AG10803 (cell line): ENCODE results near the gene CHRND.

Source experiments
- DNase-seq: peaks from one replicate; pipeline ENCODE4 v3.0.0; 2010; ENCODE audit warnings: low read depth
- H3K4me3 ChIP-seq: 2 replicates; pipeline ENCODE4 v1.5.1; 2011; ENCODE audit warnings: mild to moderate bottlenecking, low read length, control low read depth
- TF ChIP-seq, protein P1 (sequence below): conservative IDR thresholded peaks from 2 replicates; pipeline ENCODE4 v1.5.1; 2011; ENCODE audit warnings: mild to moderate bottlenecking, low read length, control low read depth, inconsistent platforms

The CHRND gene

DNA sequence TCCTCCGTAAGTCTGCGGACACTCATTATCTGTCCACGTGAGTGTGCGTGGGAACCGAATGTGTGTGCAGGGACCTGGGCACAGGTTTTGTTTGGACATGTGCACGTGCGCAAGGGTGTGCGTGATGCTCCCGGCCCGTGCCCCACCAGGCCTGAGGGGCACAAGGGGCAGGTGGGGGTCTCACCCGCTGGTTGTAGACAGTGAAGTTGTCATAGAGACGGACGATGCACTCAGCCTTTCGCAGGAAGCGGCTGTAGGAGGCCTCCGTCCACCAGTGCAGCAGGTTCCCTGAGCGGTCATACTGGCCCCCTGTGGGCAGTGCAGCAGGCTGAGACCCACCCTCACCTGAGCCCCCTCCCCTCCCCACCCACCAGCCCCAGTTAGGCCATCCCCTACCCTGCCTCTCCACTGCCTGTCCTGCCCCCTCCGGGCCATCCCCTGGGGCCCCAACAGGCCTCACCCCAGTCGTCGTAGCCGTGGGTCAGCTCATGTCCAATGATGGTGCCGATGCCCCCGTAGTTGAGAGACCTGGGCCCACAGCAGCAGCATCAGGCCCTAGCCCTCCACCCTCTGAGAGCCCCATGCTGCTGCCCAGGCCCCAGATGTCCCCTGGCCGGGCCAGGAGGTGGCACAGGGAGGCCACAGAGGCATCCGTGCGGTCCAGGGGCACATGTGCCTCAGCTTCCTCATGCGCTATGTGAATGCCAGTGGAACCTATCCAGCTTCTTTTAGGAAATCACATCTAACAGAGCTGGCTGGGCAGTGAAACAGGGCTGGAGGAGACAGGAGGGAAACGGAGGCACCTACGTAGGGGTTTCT is 44.4 kb upstream of the CHRND start:
- TF ChIP-seq, protein P1, sequence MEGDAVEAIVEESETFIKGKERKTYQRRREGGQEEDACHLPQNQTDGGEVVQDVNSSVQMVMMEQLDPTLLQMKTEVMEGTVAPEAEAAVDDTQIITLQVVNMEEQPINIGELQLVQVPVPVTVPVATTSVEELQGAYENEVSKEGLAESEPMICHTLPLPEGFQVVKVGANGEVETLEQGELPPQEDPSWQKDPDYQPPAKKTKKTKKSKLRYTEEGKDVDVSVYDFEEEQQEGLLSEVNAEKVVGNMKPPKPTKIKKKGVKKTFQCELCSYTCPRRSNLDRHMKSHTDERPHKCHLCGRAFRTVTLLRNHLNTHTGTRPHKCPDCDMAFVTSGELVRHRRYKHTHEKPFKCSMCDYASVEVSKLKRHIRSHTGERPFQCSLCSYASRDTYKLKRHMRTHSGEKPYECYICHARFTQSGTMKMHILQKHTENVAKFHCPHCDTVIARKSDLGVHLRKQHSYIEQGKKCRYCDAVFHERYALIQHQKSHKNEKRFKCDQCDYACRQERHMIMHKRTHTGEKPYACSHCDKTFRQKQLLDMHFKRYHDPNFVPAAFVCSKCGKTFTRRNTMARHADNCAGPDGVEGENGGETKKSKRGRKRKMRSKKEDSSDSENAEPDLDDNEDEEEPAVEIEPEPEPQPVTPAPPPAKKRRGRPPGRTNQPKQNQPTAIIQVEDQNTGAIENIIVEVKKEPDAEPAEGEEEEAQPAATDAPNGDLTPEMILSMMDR: no peak
- H3K4me3 ChIP-seq: no peak overlapping the region
- DNase-seq: no peak

DNA sequence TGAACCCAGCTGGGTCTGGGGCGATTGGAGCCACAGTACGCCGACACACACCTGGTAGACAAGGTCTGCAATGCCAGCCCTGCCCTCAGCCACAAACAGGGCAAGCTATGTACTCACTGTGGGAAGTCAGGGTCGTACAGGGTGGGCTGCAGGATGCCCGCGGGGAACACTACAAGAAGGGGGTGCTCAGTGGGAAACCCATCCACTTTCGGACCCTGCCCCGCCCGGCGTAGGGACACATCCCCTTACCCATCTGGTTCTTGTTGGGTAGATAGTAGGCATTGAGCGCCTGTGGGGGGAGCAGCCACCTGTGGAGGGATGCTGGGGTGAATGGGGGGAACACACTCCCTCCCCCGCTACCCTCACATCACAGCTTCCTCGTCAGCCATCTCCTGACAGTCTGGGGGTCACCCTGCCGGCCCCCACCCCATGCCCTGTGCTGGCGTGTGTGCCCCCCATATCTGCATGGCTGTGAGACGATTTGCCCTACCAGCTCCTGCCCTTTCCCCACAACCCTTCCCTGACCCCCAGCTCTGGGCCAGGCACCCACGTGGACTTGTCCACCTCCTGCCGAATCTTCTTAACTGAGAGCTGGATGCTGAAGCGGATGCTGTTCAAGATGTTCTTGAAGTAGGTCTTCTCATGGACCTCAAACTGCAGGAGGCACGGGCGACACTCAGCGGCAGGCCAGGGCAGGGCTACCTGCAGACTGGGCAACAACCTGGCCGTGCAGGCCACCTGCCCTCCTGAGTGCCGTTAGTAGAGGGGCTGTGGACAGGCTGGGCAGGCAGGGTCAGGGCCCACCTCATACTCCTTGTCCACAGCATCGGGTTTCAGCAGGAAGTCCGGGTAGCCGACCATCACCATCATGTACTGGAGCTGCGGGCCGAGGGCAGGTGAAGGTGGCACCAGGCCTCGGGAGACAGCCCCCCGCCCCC is 43.4 kb upstream of the CHRND start:
- H3K4me3 ChIP-seq: no peak overlapping the region
- TF ChIP-seq, protein P1: no peak
- no peak for DNase-seq

DNA sequence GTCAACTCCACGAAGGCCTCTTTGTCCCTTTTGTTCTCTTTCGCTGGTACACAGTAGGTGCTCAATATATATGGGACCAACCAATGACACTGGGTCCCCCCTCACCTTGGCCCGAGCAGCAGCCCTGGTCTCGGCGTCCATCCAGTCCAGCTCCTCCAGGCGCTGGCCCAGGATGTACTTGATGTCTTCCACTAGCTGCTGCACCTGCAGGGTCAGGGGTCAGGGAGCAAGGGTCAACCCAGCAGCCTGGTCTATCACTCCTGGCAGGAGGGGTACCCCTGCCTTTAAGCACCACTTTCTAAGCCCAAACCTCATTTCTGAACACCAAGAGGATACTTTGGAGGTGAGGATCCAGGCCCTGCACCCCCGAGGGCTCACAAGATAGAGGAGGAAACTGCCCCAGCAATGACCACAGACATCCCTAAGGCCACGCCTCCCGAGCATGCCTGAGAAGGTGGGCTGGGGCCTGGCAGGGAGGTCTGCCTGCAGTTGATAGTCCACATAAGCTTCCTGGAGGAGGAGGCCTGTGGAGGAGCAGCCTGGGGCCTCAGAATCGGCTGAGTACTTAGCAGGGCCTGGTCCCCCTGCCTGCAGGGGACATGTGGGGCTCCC is 42.5 kb upstream of the CHRND start:
- TF ChIP-seq, protein P1: no peak
- DNase-seq: no peak
- no peak overlapping the region for H3K4me3 ChIP-seq

DNA sequence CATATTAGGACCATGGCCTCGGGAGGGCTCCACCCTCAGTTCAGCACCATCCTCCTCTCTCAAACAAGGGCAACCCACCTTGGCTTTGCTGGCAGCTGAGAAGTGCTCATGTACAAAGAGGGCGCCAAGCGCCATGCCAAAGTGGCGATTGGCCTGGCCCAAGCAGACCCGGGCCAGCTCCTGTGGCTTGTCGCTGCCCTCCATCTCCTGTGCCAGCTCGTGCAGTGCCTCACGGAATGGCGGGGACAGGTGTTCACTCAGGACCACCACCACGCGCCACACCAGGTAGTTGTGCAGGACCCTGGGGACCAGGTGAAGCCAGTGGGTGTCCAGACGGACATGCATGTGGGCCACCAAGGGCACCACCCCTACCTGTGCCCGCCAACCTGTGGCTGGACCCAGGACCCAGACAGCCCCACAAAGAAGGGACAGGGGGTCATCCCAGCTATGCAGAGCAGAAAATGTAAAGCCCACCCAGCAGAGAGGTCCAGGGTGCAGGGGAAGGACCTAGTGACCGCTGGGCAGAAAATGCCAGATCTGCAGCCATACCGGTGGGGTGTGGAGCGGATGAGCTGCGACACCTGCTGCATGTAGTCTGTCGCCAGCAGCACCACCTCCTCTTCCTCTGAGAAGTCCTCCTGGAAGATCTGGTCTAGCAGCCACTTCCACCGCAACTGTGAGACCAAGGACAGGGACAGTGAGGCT is 41.9 kb upstream of the CHRND start:
- TF ChIP-seq, protein P1: no peak
- no peak overlapping the region for H3K4me3 ChIP-seq
- no peak for DNase-seq

DNA sequence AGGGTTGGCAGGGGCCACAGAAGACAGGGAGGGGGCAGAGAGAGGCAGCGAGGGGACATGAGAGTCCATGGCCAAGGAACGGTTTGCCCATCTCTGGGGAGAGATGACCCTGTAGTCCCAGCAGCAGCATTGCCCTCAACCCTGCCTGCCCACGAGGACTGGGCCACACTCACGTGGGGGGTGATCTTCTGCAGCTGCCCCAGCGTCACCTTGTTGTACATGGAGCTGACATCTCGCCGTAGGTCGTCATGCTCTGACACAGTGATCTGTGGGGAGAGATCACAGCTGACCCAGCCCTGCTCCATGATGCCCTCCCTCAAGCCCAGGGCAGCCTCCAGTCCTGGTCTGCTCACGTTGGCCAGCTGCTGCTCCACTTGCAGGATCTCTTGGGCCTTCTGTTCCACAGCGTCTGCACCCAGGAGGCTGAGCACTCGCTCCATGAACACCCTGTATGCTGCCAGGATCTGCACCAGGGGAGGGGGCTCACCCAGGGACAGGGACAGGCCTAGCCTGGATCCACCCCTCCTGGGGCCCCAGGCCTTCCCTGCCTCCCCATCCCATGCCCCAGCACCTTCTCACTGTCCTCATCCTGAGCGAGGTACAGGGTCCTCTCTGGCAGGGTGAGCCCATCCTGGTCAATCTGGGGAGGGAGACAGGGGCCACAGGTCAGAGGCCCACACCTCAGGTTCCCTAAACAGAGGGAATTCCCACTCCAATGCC is 41.2 kb upstream of the CHRND start:
- H3K4me3 ChIP-seq: no peak overlapping the region
- no peak for DNase-seq
- TF ChIP-seq, protein P1: no peak

DNA sequence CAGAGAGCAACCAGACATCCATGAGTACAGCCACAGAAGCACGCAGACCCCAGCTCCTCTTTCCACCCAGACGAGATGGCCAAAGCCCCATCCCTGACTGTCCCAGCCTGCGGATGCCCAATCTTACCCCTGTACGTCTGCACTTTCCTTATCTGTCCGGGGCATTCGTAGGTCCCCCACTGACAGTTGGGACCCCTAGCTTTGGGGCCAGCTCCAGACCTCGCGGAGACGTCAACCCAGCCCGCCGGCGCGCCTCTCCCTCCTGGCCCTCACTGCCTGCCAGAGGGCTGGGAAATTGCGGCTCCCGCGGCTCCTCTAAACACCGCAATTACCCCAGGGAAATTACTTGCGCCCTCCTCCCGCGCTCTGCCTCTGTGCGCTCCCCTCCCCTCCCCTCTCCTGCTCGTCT is 40.6 kb upstream of the CHRND start:
- DNase-seq: no peak
- no peak overlapping the region for H3K4me3 ChIP-seq
- TF ChIP-seq, protein P1: no peak
